OCI-LY7 (cell line): ENCODE measurements around the gene RPS6KA5. TPM values are rescaled to one million over a fixed set of nuclear protein-coding genes. Genes with fewer than 3 reads are reported as not detected.

Source experiments
- BruUV-seq: library from RNA; stranded (reverse); fragments of 400-500 nt; replicated peaks from 2 replicates; lab custom pipeline; 2021; lab: Mats Ljungman, UMichigan
- CTCF ChIA-PET: fragments of 300-600 bp; sonication (Branson Sonifier 250); formaldehyde crosslinking; loops from one replicate; lab custom pipeline; 2022; ENCODE audit warnings: antibody characterized with exemption; ENCODE audit not compliant: unreplicated experiment; lab: Charles Lee
- POLR2A ChIA-PET: fragments of 300-600 bp; sonication (Branson Sonifier 250); formaldehyde crosslinking; loops from one replicate; lab custom pipeline; 2022; ENCODE audit warnings: antibody characterized with exemption; lab: Charles Lee
- DNase-seq: peaks from one replicate; pipeline ENCODE4 v3.0.0-alpha.2; 2015; ENCODE audit warnings: low spot score
- H2AFZ ChIP-seq: fragments of 200-600 bp; sonication (generic), shearing (Covaris generic); 2 replicates; pipeline ENCODE4 v1.6.1; 2014; ENCODE audit warnings: mild to moderate bottlenecking, antibody characterized with exemption, low read length, moderate library complexity
- H3K27ac ChIP-seq: fragments of 200-600 bp; sonication (generic); 2 replicates; pipeline ENCODE4 v1.5.1; 2014; ENCODE audit warnings: mixed run types, low read depth, mild to moderate bottlenecking, moderate library complexity, low read length, inconsistent platforms; ENCODE audit not compliant: poor library complexity, severe bottlenecking
- H3K36me3 ChIP-seq: fragments of 200-600 bp; sonication (generic); 2 replicates; pipeline ENCODE4 v1.6.1; 2014; ENCODE audit warnings: mild to moderate bottlenecking, antibody characterized with exemption, low read length, moderate library complexity, mixed read lengths; ENCODE audit not compliant: insufficient read depth
- H3K4me1 ChIP-seq: fragments of 200-600 bp; sonication (generic); 2 replicates; pipeline ENCODE4 v1.5.1; 2014; ENCODE audit warnings: mild to moderate bottlenecking, low read length; ENCODE audit not compliant: insufficient read depth, poor library complexity, severe bottlenecking
- H3K4me2 ChIP-seq: fragments of 200-600 bp; sonication (generic); 2 replicates; pipeline ENCODE4 v1.6.1; 2014; ENCODE audit warnings: mild to moderate bottlenecking, low read length
- H3K4me3 ChIP-seq: fragments of 200-600 bp; sonication (generic); 2 replicates; pipeline ENCODE4 v1.5.1; 2014; ENCODE audit warnings: mild to moderate bottlenecking, low read depth, low read length; ENCODE audit not compliant: poor library complexity, severe bottlenecking
- H3K79me2 ChIP-seq: fragments of 200-600 bp; sonication (generic); 2 replicates; pipeline ENCODE4 v1.6.1; 2016; ENCODE audit warnings: low read depth, mild to moderate bottlenecking, low read length, moderate library complexity, mixed read lengths; ENCODE audit not compliant: insufficient read depth
- H3K9me2 ChIP-seq: fragments of 200-600 bp; sonication (generic); 2 replicates; pipeline ENCODE4 v1.6.1; 2016; ENCODE audit warnings: mild to moderate bottlenecking, low read length, mixed read lengths; ENCODE audit not compliant: insufficient read depth
- H3K9me3 ChIP-seq: fragments of 200-600 bp; sonication (generic); 2 replicates; pipeline ENCODE4 v1.6.1; 2014; ENCODE audit warnings: mild to moderate bottlenecking, mixed run types, low read length, mixed read lengths
- H4K20me1 ChIP-seq: fragments of 200-600 bp; sonication (generic); 2 replicates; pipeline ENCODE4 v1.6.1; 2014; ENCODE audit warnings: mild to moderate bottlenecking, antibody characterized with exemption, low read length, moderate library complexity, mixed read lengths; ENCODE audit not compliant: insufficient read depth
- EZH2phosphoT487 ChIP-seq: fragments of 200-600 bp; sonication (generic); IDR thresholded peaks from 2 replicates; pipeline ENCODE4 v1.6.1; 2018; ENCODE audit warnings: low read depth, borderline replicate concordance, mild to moderate bottlenecking, mixed run types, antibody characterized with exemption, low read length, moderate library complexity, mixed read lengths
- intact Hi-C: fragments of 100-400 bp; cut with micrococcal nuclease; formaldehyde crosslinking; loops from one replicate; pipeline ENCODE4 v1.10.0; 2022; ENCODE audit not compliant: unreplicated experiment
- total RNA-seq, 2 experiments: library from RNA; depleted of rRNA in 1 of 2; stranded (reverse); fragments of >200 nt in 1 of 2; shearing (Covaris generic) in 1 of 2; gene quantifications; 2 replicates each; pipeline ENCODE4 v1.2.3, GENCODE V29; 2014 to 2022
- TF ChIP-seq, protein P1 (sequence below): fragments of 200-600 bp; sonication (generic); conservative IDR thresholded peaks from 2 replicates; pipeline ENCODE4 v1.5.1; 2014; ENCODE audit warnings: mild to moderate bottlenecking, antibody characterized with exemption, low read length, moderate library complexity, mixed read lengths

The RPS6KA5 gene
- total RNA-seq, 2 experiments from 2014 or later = 9.6 to 12.7 TPM

GRCh38 chr14:91021115-91021514 is 39.3 kb downstream of the RPS6KA5 start:
- H3K27ac ChIP-seq = no peak overlapping the region
- ChIA-PET POLR2A (no interaction called here), CTCF (no interaction called here)
- no peaks in the 10 kb centered on the region for H3K36me3 ChIP-seq
- BruUV-seq = no TSS peak
- TF ChIP-seq EZH2phosphoT487 = no peak
- TF ChIP-seq, protein P1, sequence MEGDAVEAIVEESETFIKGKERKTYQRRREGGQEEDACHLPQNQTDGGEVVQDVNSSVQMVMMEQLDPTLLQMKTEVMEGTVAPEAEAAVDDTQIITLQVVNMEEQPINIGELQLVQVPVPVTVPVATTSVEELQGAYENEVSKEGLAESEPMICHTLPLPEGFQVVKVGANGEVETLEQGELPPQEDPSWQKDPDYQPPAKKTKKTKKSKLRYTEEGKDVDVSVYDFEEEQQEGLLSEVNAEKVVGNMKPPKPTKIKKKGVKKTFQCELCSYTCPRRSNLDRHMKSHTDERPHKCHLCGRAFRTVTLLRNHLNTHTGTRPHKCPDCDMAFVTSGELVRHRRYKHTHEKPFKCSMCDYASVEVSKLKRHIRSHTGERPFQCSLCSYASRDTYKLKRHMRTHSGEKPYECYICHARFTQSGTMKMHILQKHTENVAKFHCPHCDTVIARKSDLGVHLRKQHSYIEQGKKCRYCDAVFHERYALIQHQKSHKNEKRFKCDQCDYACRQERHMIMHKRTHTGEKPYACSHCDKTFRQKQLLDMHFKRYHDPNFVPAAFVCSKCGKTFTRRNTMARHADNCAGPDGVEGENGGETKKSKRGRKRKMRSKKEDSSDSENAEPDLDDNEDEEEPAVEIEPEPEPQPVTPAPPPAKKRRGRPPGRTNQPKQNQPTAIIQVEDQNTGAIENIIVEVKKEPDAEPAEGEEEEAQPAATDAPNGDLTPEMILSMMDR = no peak
- no peak for DNase-seq
- peaks cover 6% of the 10 kb centered on the region for H3K4me1 ChIP-seq
- no peak overlapping the region for H2AFZ ChIP-seq
- H3K79me2 ChIP-seq = no peaks in the 10 kb centered on the region
- H4K20me1 ChIP-seq = no peaks in the 10 kb centered on the region
- no peaks in the 10 kb centered on the region for H3K9me3 ChIP-seq
- H3K4me2 ChIP-seq = no peak overlapping the region
- no peak overlapping the region for H3K4me3 ChIP-seq
- intact Hi-C loops = no loop called here
- no peaks in the 10 kb centered on the region for H3K9me2 ChIP-seq

- no peak overlapping the region for H3K4me3 ChIP-seq
- H2AFZ ChIP-seq = no peak overlapping the region
- H3K4me1 ChIP-seq = peaks cover 6% of the 10 kb centered on the region
- H3K9me2 ChIP-seq = no peaks in the 10 kb centered on the region
- ChIA-PET POLR2A (no interaction called here), CTCF (no interaction called here)
- no peak overlapping the region for H3K4me2 ChIP-seq
- DNase-seq = no peak
- H3K27ac ChIP-seq = no peak overlapping the region
- no peaks in the 10 kb centered on the region for H4K20me1 ChIP-seq
- BruUV-seq = no TSS peak
- H3K36me3 ChIP-seq = no peaks in the 10 kb centered on the region
- no peaks in the 10 kb centered on the region for H3K79me2 ChIP-seq
- TF ChIP-seq, protein P1 = no peak
- no peak for TF ChIP-seq EZH2phosphoT487
- intact Hi-C loops = no loop called here
- no peaks in the 10 kb centered on the region for H3K9me3 ChIP-seq
Observed at GRCh38 chr14:91019673-91020072, 40.8 kb downstream of the RPS6KA5 start.

DNA sequence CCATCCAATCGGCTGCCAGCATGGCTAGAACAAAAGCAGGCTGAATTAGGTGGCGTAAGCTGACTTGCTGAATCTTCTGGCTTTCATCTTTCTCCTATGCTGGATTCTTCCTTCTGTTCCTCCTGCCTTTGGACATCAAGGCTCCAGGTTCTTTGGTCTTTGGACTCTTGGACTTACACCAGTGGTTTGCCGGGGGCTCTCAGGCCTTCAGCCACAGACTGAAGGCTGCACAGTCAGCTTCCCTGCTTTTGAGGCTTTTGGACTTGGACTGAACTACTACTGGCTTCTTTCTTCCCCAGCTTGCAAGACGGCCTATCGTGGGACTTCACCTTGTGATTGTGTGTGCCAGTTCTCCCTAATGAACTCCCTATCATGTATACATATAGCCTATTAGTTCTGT is 42.0 kb downstream of the RPS6KA5 start:
- Histone ChIP-seq H3K4me1 (peaks cover 6% of the 10 kb centered on the region), H3K27ac (no peak overlapping the region), H3K9me3 (no peaks in the 10 kb centered on the region), H4K20me1 (no peaks in the 10 kb centered on the region), H3K36me3 (no peaks in the 10 kb centered on the region), H2AFZ (no peak overlapping the region), H3K4me2 (no peak overlapping the region), H3K9me2 (no peaks in the 10 kb centered on the region), H3K4me3 (no peak overlapping the region), H3K79me2 (no peaks in the 10 kb centered on the region)
- ChIA-PET CTCF (no interaction called here), POLR2A (interaction anchor here (0.5 kb wide), 1 partner anchor 48 kb away, joined by 3 read pairs; no protein-coding TSS in a partner anchor)
- TF ChIP-seq, protein P1 = no peak
- TF ChIP-seq EZH2phosphoT487 = no peak
- BruUV-seq = no TSS peak
- DNase-seq = no peak
- intact Hi-C loops = no loop called here
